Natural killer cell (primary cell): ENCODE results near the gene C1QTNF5. TPM values are rescaled to one million over a fixed set of nuclear protein-coding genes. Genes with fewer than 3 reads are reported as not detected.

Source experiments
- ATAC-seq, 3 donors: fragments of 150-1000 bp in 2 of 3; fragments of 200-7000 bp in 1 of 3; cut with Tn5 transposase; 1 replicate in 1 of 3; 2 replicates in 2 of 3; pipeline ENCODE4 v1.10.0; 2021; ENCODE audit warnings: mild to moderate bottlenecking in 2 of 3, moderate library complexity in 2 of 3
- DNase-seq, 2 donors: peaks; one replicate each; pipeline versions ENCODE4 v3.0.0 to v3.0.0-alpha.2; 2013 to 2021; ENCODE audit warnings: mixed read lengths in 1 of 2
- H3K27ac ChIP-seq: one replicate; pipeline ENCODE4 v1.5.1; 2013; ENCODE audit warnings: mild to moderate bottlenecking, low read length
- H3K27me3 ChIP-seq: one replicate; pipeline ENCODE4 v1.6.1; 2013; ENCODE audit warnings: low read length; ENCODE audit not compliant: control insufficient read depth, insufficient read depth
- H3K36me3 ChIP-seq: one replicate; pipeline ENCODE4 v1.6.1; 2013; ENCODE audit warnings: low read length; ENCODE audit not compliant: control insufficient read depth, insufficient read depth
- H3K4me1 ChIP-seq: one replicate; pipeline ENCODE4 v1.6.1; 2013; ENCODE audit warnings: low read length; ENCODE audit not compliant: control insufficient read depth, insufficient read depth
- H3K4me3 ChIP-seq: one replicate; pipeline ENCODE4 v1.5.1; 2013; ENCODE audit warnings: low read length
- H3K9me3 ChIP-seq: one replicate; pipeline ENCODE4 v1.6.1; 2013; ENCODE audit warnings: low read length; ENCODE audit not compliant: control insufficient read depth, insufficient read depth
- H3K27ac Mint-ChIP-seq, 2 donors: one replicate each; pipeline ENCODE4 v1.8.0; 2022; ENCODE audit warnings: mild to moderate bottlenecking in 2 of 2, mixed read lengths in 2 of 2, moderate library complexity in 1 of 2
- H3K27me3 Mint-ChIP-seq, 2 donors: one replicate each; pipeline ENCODE4 v1.8.0; 2022; ENCODE audit warnings: low read depth in 2 of 2, mixed read lengths in 2 of 2
- H3K36me3 Mint-ChIP-seq: one replicate; pipeline ENCODE4 v1.8.0; 2022; ENCODE audit warnings: mixed read lengths
- H3K4me1 Mint-ChIP-seq, 2 donors: one replicate each; pipeline ENCODE4 v1.8.0; 2022; ENCODE audit warnings: mixed read lengths in 2 of 2
- H3K4me3 Mint-ChIP-seq: one replicate; pipeline ENCODE4 v1.8.0; 2022; ENCODE audit warnings: mild to moderate bottlenecking, moderate library complexity, mixed read lengths
- H3K9me3 Mint-ChIP-seq, 2 donors: one replicate each; pipeline ENCODE4 v1.8.0; 2022; ENCODE audit warnings: mixed read lengths in 2 of 2
- WGBS: methylation state at CpG from one replicate; pipeline ENCODE4 v1.1.7; 2013; ENCODE audit warnings: missing lambda C conversion rate; ENCODE audit not compliant: insufficient coverage; 5-methylcytosine and 5-hydroxymethylcytosine counted together
- intact Hi-C: fragments of 100-400 bp; cut with micrococcal nuclease; formaldehyde crosslinking; loops from one replicate; pipeline ENCODE4 v1.14.2; 2022
- total RNA-seq, 4 donors: library from RNA; stranded (reverse); fragments of 120-200 nt in 1 of 4; gene quantifications; one replicate each; pipeline versions ENCODE4 v1.2.3 to v1.2.4, GENCODE V29; 2013 to 2022
- TF ChIP-seq, protein P1 (sequence below): fragments of 200-600 bp; IDR thresholded peaks from one replicate; pipeline ENCODE4 v1.8.0; 2022; ENCODE audit warnings: antibody characterized with exemption

C1QTNF5 gene
- total RNA-seq, 3 donors from 2014 or later (not counting 1 experiment from before 2014, with no cell fraction given): not detected

DNA sequence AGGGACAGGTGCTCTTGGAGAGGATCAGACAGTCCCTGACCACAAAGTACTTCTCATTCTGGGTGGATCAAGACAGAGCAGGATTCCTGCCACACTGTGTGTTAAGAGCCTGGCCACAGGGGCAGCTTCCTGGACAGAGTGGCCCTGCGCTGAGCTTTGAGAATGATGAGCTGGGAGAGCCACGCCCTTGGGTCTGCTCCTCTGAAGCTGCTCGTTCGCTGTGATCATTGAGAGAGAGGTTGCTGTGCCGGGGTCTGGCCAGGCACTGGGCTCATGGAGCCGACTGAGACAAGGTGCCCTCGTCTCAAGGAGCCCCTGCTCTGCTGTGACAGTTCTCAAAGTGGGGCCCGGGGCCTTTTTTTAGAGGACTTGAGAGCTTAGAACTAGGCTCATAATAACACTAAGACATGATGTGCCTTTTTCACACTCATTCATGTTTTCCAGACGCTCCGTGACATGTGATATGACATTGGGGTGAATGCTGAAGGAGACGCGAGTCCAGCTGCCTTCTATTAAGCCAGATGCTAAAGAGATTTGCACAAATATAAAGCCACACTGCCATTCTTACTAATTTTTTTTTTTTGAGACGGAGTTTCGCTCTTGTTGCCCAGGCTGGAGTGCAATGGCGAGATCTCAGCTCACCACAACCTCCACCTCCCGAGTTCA, 7.4 kb upstream of the C1QTNF5 start:
- no peak overlapping the region for H3K4me3 ChIP-seq
- no peaks in the 10 kb centered on the region for H3K36me3 Mint-ChIP-seq
- H3K9me3 ChIP-seq: no peaks in the 10 kb centered on the region
- peaks cover 34 to 44% of the 10 kb centered on the region in 2 donors for H3K27me3 Mint-ChIP-seq
- peaks cover 0 to 4% of the 10 kb centered on the region in 2 donors for H3K4me1 Mint-ChIP-seq
- no peaks in the 10 kb centered on the region for H3K4me1 ChIP-seq
- intact Hi-C loops: no loop called here
- no peak overlapping the region for H3K27ac Mint-ChIP-seq
- no peak for DNase-seq
- H3K4me3 Mint-ChIP-seq: no peak overlapping the region
- no peak overlapping the region for H3K27ac ChIP-seq
- no peaks in the 10 kb centered on the region for H3K27me3 ChIP-seq
- TF ChIP-seq, protein P1, sequence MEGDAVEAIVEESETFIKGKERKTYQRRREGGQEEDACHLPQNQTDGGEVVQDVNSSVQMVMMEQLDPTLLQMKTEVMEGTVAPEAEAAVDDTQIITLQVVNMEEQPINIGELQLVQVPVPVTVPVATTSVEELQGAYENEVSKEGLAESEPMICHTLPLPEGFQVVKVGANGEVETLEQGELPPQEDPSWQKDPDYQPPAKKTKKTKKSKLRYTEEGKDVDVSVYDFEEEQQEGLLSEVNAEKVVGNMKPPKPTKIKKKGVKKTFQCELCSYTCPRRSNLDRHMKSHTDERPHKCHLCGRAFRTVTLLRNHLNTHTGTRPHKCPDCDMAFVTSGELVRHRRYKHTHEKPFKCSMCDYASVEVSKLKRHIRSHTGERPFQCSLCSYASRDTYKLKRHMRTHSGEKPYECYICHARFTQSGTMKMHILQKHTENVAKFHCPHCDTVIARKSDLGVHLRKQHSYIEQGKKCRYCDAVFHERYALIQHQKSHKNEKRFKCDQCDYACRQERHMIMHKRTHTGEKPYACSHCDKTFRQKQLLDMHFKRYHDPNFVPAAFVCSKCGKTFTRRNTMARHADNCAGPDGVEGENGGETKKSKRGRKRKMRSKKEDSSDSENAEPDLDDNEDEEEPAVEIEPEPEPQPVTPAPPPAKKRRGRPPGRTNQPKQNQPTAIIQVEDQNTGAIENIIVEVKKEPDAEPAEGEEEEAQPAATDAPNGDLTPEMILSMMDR: no peak
- no peak for ATAC-seq
- 81% methylated on average over 14 of the region's 16 CpGs for WGBS
- H3K36me3 ChIP-seq: no peaks in the 10 kb centered on the region
- H3K9me3 Mint-ChIP-seq: no peaks in the 10 kb centered on the region

DNA sequence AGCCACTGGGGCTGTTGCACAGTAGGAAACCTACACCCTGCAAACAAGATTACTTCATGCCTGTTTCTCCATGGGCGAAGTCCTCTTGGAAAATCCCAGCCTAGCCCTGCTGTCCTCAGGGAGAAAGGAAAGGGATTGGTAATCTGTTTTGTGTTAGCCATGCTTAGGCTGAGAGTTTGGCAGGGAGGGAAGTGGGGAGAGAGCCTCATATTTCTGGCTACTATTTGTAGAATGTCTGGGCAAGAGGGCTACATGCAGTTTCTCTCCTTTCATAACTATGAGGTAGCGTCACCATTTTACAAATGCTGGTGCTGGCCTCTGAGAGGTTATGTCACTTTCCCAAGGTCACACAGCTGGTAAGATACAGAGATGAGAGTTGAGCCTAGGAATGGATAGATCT, 6.6 kb upstream of the C1QTNF5 start:
- H3K27ac Mint-ChIP-seq: no peak overlapping the region
- 100% methylated on average over 2 of the region's 2 CpGs for WGBS
- H3K9me3 Mint-ChIP-seq: no peaks in the 10 kb centered on the region

DNA sequence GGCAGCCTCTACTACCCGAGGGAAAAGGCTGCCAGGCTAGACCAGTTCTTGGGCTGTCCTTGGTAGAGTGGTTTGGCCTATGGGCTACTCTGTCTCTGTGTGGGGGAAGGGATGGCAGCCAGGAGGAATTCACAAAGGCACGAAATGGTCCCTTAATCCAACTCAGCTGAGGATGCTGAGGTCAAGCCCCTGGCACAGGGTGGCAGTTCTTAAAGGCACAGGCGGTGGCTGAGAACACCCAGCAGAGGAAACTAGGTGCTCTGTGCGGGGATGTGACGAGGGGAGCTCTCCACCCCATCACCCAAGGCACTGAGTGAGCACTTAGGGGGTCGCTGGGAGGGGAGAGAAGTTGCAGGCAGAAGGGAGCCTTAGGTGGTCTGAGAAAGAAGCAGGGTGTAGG, 5.9 kb upstream of the C1QTNF5 start, which contains the start of gene MFRP:
TSS of gene MFRP (minus strand) at position 101 of the 400 bp plus-strand sequence. CDS start 192 bp downstream, outside the sequence.
- Histone ChIP-seq H3K36me3 (no peaks in the 10 kb centered on the region), H3K27ac (no peak within 1 kb of the TSS), H3K9me3 (no peaks in the 10 kb centered on the region), H3K4me1 (no peaks in the 10 kb centered on the region), H3K27me3 (no peaks in the 10 kb centered on the region), H3K4me3 (no peak within 1 kb of the TSS)
- ATAC-seq: no peak
- Mint-ChIP-seq H3K9me3 (no peaks in the 10 kb centered on the region), H3K27ac (no peak within 1 kb of the TSS), H3K4me1 (peaks cover 0 to 4% of the 10 kb centered on the region in 2 donors), H3K27me3 (peaks cover 32 to 35% of the 10 kb centered on the region in 2 donors), H3K36me3 (no peaks in the 10 kb centered on the region), H3K4me3 (no peak within 1 kb of the TSS)
- intact Hi-C loops: no loop called here
- TF ChIP-seq, protein P1: no peak
- 61% methylated on average over 4 of the region's 6 CpGs for WGBS
- no peak for DNase-seq

More for the DNA sequence above, 6.6 kb upstream of the C1QTNF5 start:
- no peaks in the 10 kb centered on the region for H3K9me3 ChIP-seq
- H3K4me1 ChIP-seq: no peaks in the 10 kb centered on the region
- TF ChIP-seq, protein P1: no peak
- DNase-seq (no peak), ATAC-seq (no peak)
- Mint-ChIP-seq H3K27me3 (peaks cover 33 to 42% of the 10 kb centered on the region in 2 donors), H3K4me1 (peaks cover 0 to 4% of the 10 kb centered on the region in 2 donors), H3K36me3 (no peaks in the 10 kb centered on the region), H3K4me3 (no peak overlapping the region)
- H3K36me3 ChIP-seq: no peaks in the 10 kb centered on the region
- intact Hi-C loops: no loop called here
- H3K27me3 ChIP-seq: no peaks in the 10 kb centered on the region
- no peak overlapping the region for H3K4me3 ChIP-seq
- no peak overlapping the region for H3K27ac ChIP-seq

DNA sequence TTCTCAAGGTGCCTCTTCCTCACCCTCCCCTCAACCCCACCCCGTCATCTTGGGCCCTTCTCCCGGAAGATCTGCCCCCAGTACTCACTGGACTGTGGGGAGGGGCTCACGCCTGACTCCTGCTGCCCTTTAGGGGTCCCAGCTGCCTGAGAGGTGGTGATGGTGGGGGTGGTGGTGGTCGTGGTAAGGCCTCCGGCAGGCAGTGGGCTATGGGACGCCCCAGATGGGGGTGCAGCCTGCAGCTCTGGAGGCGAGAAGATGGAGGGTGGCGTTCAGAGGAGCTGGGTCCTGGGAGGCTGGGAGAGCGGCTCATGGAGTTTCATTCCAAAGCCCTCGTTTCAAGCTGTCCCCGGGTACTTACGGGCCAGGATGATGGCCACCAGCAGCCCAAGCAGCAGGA, 5.0 kb upstream of the C1QTNF5 start:
- Mint-ChIP-seq H3K4me1 (peaks cover 0 to 10% of the 10 kb centered on the region in 2 donors), H3K9me3 (no peaks in the 10 kb centered on the region), H3K4me3 (no peak overlapping the region), H3K27me3 (peaks cover 32 to 33% of the 10 kb centered on the region in 2 donors), H3K36me3 (no peaks in the 10 kb centered on the region), H3K27ac (no peak overlapping the region)
- Histone ChIP-seq H3K27me3 (peaks cover 9% of the 10 kb centered on the region), H3K9me3 (no peaks in the 10 kb centered on the region), H3K4me1 (peaks cover 9% of the 10 kb centered on the region), H3K4me3 (no peak overlapping the region), H3K27ac (no peak overlapping the region), H3K36me3 (no peaks in the 10 kb centered on the region)
- TF ChIP-seq, protein P1: no peak
- DNase-seq (no peak), ATAC-seq (no peak)
- intact Hi-C loops: no loop called here
- 80% methylated on average over 10 of the region's 12 CpGs for WGBS
